IMR-90 (cell line): ENCODE results near the gene ANAPC7. TPM values are rescaled to one million over a fixed set of nuclear protein-coding genes. Genes with fewer than 3 reads are reported as not detected.

Source experiments
- microRNA-seq, 2 experiments: library from miRNA; stranded (forward) in 1 of 2; unstranded in 1 of 2; fragments of 10-50 nt in 1 of 2; fragments of <30 nt in 1 of 2; gene quantifications in 1 of 2; microRNA quantifications in 1 of 2; one replicate each; pipeline versions ENCODE3 to v1.1.0; 2013 to 2020; ENCODE audit not compliant: insufficient read depth in 1 of 2, insufficient read length in 1 of 2, unreplicated experiment in 1 of 2
- polyA plus RNA-seq, 3 experiments: library from polyadenylated mRNA; depleted of rRNA; stranded (reverse); fragments of >200 nt; gene quantifications; 2 replicates each; pipeline ENCODE4 v1.2.3, GENCODE V29; 2012; ENCODE audit warnings: low replicate concordance in 1 of 3
- small RNA-seq, 5 experiments: library from RNA; depleted of rRNA; stranded (forward); fragments of <200 nt; gene quantifications; one replicate each; pipeline ENCODE3, GENCODE V24; 2012
- total RNA-seq: library from RNA; depleted of rRNA; stranded (reverse); fragments of >200 nt; gene quantifications from 2 replicates; pipeline ENCODE4 v1.2.3, GENCODE V29; 2012; rRNA removed

Gene ANAPC7
- total and polyA plus RNA-seq, 2 of the 4 experiments (the other 2 are of a cell fraction): 46.4 to 57.9 TPM

Small RNAs within 50 kb of the gene (microRNA-seq; reads per million reads assigned to microRNA genes)
- not detected for gene RN7SL769P (ENCODE audit: insufficient read depth, insufficient read length)

Small RNAs within 50 kb of the gene (small RNA-seq; reads per million reads assigned to genes)
- gene RN7SL769P: 0 reads per million in 5 experiments

Other genes with a start within 250 kb of the ANAPC7 start
- 225 and 230 TPM in 2 replicates for gene ATP2A2, start 122.5 kb downstream of the ANAPC7 start, total RNA-seq
- gene ATP2A2, start 122.5 kb downstream of the ANAPC7 start, polyA plus RNA-seq (2012; rRNA removed): 148 and 166 TPM in 2 replicates
- 204 and 234 TPM in 2 replicates for gene ARPC3, start 46.6 kb upstream of the ANAPC7 start, total RNA-seq
- 85.6 and 192 TPM in 2 replicates for gene ARPC3, start 46.6 kb upstream of the ANAPC7 start, polyA plus RNA-seq (2012; rRNA removed)
- 7.7 and 24.7 TPM in 2 replicates for gene GPN3, start 64.5 kb upstream of the ANAPC7 start, total RNA-seq
- 11.4 and 14.9 TPM in 2 replicates for gene GPN3, start 64.5 kb upstream of the ANAPC7 start, polyA plus RNA-seq (2012; rRNA removed)
- gene FAM216A, start 65.1 kb upstream of the ANAPC7 start, total RNA-seq: 14.0 and 18.9 TPM in 2 replicates
- gene FAM216A, start 65.1 kb upstream of the ANAPC7 start, polyA plus RNA-seq (2012; rRNA removed): 31.1 and 31.4 TPM in 2 replicates
- gene VPS29, start 98.4 kb upstream of the ANAPC7 start, total RNA-seq: 102 and 150 TPM in 2 replicates
- 116 and 122 TPM in 2 replicates for gene VPS29, start 98.4 kb upstream of the ANAPC7 start, polyA plus RNA-seq (2012; rRNA removed)
- 0.18 and 0.56 TPM in 2 replicates for gene RAD9B, start 98.6 kb upstream of the ANAPC7 start, total RNA-seq
- 0.09 TPM in 2 replicates for gene RAD9B, start 98.6 kb upstream of the ANAPC7 start, polyA plus RNA-seq (2012; rRNA removed)
- gene PPTC7, start 179.6 kb upstream of the ANAPC7 start, total RNA-seq: 4.1 and 4.7 TPM in 2 replicates
- gene PPTC7, start 179.6 kb upstream of the ANAPC7 start, polyA plus RNA-seq (2012; rRNA removed): 5.9 and 6.8 TPM in 2 replicates
- gene TCTN1, start 210.4 kb upstream of the ANAPC7 start, total RNA-seq: 11.1 and 11.7 TPM in 2 replicates
- 17.5 and 18.8 TPM in 2 replicates for gene TCTN1, start 210.4 kb upstream of the ANAPC7 start, polyA plus RNA-seq (2012; rRNA removed)